GM19467 (cell line): ENCODE results near the gene GAL3ST2.

Source experiments
- ATAC-seq: cut with Tn5 transposase; IDR thresholded peaks from one replicate; pipeline ENCODE4 v1.9.1; 2021; ENCODE audit warnings: mild to moderate bottlenecking, moderate library complexity; ENCODE audit not compliant: unreplicated experiment

GAL3ST2 gene

DNA sequence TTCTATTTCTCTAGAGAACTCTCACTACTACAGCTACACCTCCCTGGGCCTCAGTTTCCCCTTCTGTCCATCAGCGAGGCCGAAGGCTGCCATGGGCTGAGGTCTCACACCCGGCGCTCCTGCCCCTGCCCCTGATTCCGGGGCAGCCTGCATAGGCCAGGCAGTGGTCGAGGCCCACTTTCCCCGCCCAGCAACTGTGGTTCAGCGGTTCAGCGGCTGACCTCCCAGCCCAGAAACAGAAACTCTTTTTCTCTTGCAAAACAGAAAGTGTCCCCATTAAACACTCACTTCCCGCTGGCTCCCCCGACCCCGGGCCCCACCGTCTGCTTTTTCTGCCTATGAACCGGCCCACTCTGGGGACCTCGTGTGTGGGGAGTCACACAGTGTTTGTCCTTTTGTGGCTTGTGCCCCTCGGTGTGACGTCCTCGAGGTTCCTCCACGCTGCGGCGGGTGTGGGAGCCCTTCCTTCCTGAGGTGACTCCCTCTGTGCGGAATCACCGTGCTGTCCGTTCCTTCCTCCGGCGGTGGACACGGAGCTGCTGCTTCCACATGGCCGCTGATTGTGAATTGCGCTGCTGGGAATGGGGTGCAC is 66.1 kb downstream of the GAL3ST2 start:
- ATAC-seq, result no peak

DNA sequence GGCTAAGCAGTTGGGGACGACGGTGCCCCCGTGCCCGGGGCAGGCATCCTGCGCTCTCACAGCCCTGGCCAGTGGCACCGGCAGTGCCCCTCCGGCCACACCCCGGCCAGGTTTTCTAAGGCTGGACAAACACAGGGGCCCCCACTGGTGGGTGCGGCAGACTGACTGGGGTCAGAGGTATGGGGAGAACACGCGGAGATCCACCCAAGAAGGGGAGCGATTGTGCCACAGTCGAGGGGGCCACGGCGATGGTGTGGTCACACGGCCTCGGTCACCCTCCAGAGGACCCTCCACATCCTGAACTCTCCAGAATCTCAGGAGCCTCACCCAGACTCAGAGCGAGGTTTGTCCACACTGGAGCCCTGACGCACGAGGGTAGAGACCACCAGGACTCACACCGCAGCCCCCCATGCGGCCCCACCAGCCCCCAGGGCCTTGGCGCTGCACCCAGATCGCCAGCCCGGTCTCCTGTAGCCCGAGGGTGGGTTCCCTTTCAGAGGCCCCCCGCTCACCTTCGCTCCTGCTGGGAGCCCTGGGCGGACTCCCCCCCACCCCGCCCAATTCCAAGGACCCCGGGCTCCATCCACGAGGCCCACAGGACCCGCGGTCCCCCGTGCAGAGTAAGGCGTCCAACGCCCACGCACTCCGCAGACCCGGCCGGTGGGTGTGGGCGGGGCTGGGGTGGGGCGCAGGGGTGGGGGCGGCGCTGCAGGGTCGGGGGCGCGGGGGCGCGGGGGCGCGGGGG is 66.9 kb downstream of the GAL3ST2 start:
- no peak for ATAC-seq

DNA sequence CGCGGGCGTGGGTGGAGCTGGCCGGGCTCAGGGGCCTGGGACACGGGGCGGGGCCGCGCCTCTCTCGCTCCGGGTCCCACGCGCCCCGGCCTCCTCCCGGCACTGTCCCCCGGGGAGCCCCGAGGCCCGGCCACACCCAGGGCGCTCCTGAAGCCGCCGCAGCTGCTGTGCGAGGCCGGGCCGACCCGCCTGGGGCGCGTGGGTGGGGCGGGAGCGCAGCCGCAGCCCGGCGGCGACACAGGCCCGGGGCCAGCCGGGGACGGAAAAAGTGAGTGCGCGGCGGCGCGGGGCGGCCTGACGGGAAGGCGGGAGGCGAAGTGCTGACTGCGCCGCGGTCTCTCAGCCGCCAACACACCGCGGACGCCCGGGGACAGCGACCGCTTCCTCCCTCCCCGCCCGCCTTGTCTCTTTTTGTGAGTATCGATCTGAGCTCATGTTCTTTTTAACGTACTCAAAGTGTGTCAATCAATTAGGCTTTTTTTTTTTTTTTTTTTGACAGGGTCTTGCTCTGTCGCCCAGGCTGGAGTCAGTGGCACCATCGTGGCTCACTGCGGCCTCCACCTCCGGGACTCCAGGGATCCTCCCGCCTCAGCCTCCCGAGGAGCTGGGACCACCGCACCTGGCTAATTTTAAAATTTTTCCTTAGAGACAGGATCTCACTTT is 67.6 kb downstream of the GAL3ST2 start:
- ATAC-seq, result no peak

DNA sequence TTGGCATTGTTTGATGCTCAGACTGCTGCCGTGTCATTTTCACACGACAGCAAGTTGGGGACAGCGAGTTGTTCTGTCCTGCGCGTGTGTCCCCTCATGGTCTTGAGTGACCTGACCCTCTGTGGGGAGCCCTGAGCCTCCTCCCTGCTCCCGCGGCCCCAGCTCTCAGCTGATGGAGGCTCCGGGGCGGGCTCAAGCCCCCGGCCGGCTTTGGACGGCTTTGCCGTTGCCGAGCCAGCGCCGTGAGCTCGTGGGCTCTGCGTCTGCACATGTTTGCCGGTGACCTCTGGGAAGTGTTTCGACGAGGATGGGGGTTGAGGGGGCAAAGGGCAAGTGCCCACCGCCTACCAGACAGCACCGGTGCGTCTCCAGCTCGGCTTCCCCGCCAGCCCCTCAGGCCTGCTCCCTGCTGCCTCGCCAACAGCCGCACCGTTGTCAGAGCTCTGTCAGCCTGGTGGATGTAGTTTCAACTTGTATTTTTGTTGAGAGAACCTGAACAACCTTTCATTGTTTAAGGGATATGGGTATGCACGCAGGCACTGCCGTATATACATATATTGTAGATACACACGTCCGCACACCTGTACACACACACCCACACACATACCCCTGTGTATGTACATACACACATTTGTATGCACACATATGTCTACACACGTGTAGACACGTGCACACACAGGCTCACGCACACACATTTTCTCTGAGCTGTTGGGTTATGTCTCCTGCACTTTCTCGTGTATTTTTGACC is 68.4 kb downstream of the GAL3ST2 start:
- ATAC-seq, result no peak

DNA sequence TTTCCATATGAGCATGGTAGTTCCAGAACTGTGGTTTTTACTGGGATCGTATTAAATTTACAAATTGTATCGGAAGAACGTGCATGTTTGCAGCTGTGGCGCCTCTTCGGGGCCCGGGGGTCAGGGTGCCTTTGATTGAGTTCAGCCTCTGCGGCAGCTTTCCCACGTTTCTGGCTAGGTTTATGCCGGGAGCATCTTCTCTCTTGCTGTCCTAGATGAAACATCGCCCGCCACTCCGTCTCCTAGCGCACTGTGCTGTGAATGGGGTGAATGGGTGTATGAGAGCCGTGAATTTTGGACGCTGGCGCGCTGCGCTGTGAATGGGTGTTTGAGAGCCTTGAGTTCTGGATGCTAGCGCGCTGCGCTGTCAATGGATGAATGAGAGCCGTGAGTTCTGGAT is 69.8 kb downstream of the GAL3ST2 start:
- ATAC-seq, result no peak

DNA sequence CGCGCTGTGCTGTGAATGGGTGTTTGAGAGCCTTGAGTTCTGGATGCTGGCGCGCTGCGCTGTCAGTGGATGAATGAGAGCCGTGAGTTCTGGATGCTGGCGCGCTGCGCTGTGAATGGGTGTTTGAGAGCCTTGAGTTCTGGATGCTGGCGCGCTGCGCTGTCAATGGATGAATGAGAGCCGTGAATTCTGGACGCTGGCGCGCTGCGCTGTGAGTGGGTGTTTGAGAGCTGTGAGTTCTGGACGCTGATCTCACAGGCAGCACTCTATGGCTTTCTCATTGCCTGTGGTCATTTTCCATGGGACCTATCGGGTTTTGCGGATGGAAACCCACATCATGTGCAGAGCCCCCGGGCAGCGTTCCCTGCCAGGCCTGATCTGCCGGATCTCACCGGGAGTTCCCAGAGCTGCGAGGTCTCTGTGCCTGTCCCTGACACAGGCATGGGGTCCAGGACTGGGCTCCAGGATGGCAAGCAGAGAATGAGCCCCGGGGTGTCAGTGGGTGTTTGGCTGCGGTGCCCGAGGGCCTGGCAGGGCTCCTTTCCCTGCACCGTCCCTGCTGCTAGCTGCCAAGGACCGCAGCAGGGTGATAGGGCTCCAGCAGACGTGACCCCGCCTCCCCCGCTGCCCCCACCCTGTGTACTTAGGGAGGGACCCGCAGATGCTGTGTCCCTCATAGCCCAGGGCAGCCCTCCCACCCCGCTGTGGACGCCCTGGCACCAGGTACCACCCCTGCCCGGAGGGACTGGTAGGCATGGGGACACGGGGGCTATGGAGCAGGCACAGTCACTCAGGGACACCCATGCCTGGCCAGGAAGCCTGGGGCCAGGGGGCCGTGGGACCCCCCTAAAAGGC is 72.4 kb downstream of the GAL3ST2 start:
- ATAC-seq, result no peak

DNA sequence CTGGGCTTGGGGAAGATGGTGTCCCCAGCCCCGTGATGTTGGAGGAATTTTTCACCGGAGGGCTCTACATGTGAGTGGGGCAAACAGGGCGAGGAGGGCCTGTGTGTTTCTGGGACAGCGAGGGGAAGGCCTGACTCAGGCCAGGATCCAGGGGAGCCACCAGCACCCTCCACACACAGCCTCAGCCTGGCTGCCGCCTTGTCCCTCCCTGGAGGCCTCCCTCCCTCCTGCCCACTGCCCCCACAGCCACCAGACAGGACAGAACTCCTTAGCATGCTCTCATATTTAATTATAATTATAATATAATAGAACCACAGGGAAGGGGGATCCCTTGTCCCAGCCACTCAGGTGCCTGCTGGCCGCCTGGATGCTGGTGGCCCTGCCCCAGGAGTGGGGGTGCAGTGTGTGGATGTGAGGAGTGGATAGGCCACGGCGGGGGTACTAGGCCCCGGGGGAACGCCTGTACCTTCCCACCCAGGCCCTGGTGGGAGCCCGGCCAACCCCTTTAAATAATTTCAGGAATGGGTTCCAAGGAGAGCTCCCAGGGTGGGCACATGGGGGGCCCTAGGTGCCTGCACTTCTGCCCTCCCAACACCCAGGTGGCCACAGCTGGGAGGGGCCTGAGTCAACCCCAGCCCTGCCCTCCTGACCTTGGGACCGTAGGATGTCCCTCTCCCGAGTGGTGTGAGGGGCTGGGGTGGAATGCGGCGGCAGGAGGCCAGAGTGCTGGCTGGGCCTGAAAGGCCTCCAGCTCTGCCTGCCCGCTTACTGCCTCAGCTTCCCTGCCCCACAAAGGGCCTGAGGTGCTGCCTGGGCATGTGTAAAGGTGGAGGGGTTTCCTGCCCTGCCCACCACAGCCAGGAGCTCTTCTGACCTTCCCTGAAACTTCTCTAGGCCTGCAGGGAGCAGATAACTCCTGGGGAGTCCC is 73.3 kb downstream of the GAL3ST2 start:
- ATAC-seq, result no peak

DNA sequence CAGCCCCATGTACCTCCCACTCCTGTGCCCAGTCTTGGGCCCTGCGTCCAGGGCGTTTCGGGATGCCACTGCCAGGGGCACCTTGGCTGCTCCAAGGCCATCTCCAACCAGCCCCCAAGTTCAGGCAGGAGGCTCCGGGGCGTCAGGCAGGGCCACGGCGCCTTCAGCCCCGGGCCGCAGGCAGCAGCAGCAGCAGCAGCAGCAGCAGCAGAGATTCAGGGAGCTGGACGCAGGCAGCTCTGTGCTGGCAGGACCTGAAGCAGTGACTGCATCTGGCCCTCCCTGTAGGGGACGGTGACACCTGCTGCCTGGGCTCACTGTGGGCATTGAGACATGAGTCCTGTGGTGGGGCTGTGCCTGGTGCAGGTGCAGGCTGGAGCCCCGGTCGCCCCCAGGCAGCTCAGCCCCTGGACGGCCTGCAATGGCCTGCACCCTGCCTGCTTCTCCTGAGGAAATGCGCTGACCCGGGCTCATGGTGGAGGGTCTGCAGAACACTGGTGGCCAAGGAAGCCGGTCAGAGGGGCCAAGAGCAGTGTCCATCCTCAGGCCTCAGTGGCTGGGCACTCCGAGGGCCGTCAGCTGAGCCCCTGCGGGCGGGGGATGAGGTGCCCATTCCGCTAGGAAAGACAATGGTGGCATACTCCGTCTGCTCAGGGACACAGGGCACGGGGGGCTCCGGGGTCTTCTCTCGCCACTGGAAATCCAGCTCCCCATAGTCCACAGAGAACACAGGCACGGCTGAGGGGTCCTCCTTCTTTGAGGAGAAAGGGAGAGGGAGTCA is 74.1 kb downstream of the GAL3ST2 start:
- ATAC-seq, result no peak

DNA sequence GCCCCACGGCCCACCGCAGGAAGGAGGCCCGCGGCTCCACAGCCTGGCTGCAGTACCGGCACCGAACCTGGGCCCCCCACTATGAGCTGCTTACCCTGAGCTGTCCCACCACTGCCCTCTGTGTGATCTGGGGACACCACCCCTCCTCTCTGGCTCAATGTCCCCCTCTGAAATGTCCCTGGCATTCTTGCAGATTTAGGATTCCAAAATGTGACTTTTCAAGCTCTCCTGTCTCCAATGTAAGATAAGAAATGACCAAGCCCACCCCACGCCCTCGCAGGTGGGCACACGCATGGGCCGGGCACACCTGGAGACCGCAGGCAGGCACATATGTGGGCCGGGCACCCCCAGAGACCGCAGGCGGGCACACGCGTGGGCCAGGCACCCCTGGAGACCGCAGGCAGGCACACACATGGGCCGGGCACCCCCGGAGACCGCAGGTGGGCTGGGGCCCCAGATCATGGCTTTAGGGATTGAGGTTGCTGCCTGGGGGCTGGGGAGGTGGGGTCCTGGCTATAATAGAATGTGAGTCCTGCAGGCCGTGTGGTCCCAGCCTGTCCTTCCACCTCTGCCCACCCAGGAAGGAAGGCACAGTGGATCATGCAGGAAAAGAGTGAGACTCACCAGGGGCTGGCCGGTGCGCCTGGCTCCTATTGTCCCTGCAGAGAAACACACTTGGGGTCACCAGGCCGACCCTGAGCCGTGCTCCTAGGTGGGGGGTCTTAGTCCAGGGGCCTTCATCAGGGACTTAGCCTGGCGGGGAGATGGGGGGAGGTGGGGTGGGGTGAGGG is 74.9 kb downstream of the GAL3ST2 start:
- no peak for ATAC-seq

DNA sequence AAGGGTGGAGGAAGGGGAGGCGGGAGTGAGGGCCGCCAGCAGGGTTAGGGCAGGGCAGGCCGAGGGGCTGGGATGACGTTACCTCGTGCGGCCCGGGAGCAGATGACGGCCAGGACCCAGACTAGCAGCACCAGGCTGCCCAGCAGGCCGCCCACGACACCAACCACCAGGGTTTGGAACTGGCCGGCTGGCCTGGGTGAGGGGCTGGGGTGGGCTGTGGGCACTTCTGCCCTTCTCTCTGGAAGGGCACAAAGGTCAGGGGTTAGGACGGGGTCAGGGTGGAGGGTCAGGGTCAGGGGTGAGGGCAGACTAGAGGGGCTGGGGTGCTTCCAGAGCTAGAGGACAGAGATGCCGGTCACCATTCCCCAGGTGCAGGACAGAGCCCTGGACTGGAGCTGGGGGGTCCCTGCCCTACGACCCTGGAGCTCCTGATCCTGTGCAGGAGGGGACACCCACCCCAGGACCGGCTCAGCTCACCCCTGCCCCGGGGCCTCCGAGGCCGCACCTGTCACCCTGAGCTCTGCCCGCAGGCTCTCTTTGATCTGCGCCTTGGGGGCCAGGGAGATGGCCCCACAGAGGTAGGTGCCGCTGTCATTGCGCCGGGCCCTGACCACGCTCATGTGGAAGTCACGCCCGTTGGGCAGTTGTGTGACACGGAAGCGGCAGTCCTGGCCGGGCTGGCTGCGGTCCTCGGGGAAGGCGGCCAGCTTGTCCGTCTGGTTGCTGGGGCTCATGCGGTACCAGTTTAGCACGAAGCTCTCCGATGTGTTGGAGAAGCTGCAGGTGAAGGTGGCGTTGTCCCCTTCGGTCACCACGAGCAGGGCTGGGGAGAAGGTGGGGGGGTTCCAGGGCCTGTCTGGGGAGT is 75.7 kb downstream of the GAL3ST2 start:
- no peak for ATAC-seq

DNA sequence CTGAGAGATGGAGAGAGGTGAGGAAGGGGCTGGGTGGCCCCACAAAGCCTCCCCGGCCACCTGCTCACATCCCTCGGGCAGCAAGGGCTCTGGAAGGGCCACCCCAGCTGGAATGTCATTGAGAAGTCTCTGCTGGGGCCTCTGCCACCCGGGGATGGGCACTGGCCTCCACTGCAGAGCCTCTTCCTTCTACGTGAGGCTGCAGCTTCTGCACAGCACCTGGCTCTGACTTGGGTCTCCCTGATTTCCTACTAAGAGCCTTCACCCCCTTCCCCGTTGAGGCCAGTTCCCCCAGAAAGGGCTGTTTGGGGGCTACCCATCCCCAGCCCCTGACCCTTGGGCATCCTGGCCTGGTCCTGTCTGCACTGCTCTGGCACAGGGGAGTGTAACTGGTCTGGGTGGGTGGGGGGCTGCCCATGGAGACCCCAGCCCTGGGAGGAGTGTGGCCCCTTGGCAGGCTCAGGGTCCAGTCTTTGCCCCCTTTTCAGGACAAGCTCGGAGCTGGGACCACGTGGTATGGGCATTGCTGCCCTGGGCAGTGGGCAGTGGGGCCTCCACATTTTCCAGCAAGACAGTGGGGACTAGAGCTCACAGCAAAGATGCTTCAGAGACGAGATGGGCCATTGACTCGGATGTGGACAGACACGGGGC is 76.5 kb downstream of the GAL3ST2 start:
- no peak for ATAC-seq
